GM13976 (cell line): ENCODE results near the gene CALN1.

ENCODE experiments used
- DNase-seq: peaks from one replicate; pipeline ENCODE4 v3.0.0; 2012; ENCODE audit warnings: low spot score
- CTCF ChIP-seq: IDR thresholded peaks from 2 replicates; pipeline ENCODE4 v1.5.1; 2012; ENCODE audit warnings: borderline replicate concordance, mild to moderate bottlenecking; ENCODE audit not compliant: insufficient read depth; ENCODE audit errors: extremely low read depth, missing control alignments, control extremely low read depth
- in situ Hi-C: fragments of 300-500 bp; cut with MboI; formaldehyde crosslinking; loops from one replicate; pipeline ENCODE4 v1.12.0; 2022; ENCODE audit warnings: low sequenced_read_pairs, mixed read lengths, inconsistent platforms; ENCODE audit not compliant: unreplicated experiment

The CALN1 gene

GRCh38 chr7:72152161-72153131 is 259.7 kb downstream of the CALN1 start:
- in situ Hi-C loops = no loop called here
- no peak for TF ChIP-seq CTCF
- no peak for DNase-seq

GRCh38 chr7:72140566-72140965 is 271.6 kb downstream of the CALN1 start:
- in situ Hi-C loops = no loop called here

GRCh38 chr7:72127136-72127535 is 285.0 kb downstream of the CALN1 start:
- no peak for TF ChIP-seq CTCF
- in situ Hi-C loops = no loop called here
- no peak for DNase-seq

More at GRCh38 chr7:72140566-72140965, 271.6 kb downstream of the CALN1 start:
- no peak for DNase-seq
- TF ChIP-seq CTCF = no peak

GRCh38 chr7:72123913-72124312 is 288.2 kb downstream of the CALN1 start:
- no peak for DNase-seq
- TF ChIP-seq CTCF = no peak
- in situ Hi-C loops = no loop called here

GRCh38 chr7:72118366-72118765 is 293.8 kb downstream of the CALN1 start:
- TF ChIP-seq CTCF = no peak
- no peak for DNase-seq
- in situ Hi-C loops = no loop called here

- TF ChIP-seq CTCF = no peak
- DNase-seq = no peak
- in situ Hi-C loops = no loop called here
Measured at GRCh38 chr7:72114129-72114528, 298.0 kb downstream of the CALN1 start.
